AG04449 (cell line): Measurements from ENCODE around the gene AP5Z1.

Experiments used
- CTCF ChIA-PET: fragments of 350-600 bp; formaldehyde crosslinking; extraction: SDS; loops from one replicate; lab custom pipeline; 2021; ENCODE audit warnings: antibody characterized with exemption; lab: Yijun Ruan, JAX
- POLR2A ChIA-PET: fragments of 400-600, 350-600 bp; formaldehyde crosslinking; extraction: SDS; loops from one replicate; lab custom pipeline; 2020; ENCODE audit warnings: antibody characterized with exemption, inconsistent platforms; lab: Yijun Ruan, JAX
- DNase-seq: peaks from one replicate; pipeline ENCODE4 v3.0.0-alpha.2; 2010; ENCODE audit warnings: low read depth, low spot score
- H3K4me3 ChIP-seq: 2 replicates; pipeline ENCODE4 v1.5.1; 2011; ENCODE audit warnings: low read depth, mild to moderate bottlenecking, control low read depth, low read length
- CTCF ChIP-seq: IDR thresholded peaks from one replicate; pipeline ENCODE4 v1.5.1; 2011; ENCODE audit warnings: mild to moderate bottlenecking, moderate library complexity, low read length, control low read depth, inconsistent platforms; ENCODE audit not compliant: insufficient read depth; ENCODE audit errors: missing control alignments

Gene AP5Z1

GRCh38 chr7:4837803-4838625 is 62.6 kb downstream of the AP5Z1 start:
- DNase-seq: no peak
- no peak for TF ChIP-seq CTCF
- H3K4me3 ChIP-seq: no peak overlapping the region
- POLR2A ChIA-PET: no interaction called here
- CTCF ChIA-PET: interaction anchor here (1.3 kb wide), 1 partner anchor 10 kb away, joined by 3 read pairs; no protein-coding TSS in a partner anchor

DNA sequence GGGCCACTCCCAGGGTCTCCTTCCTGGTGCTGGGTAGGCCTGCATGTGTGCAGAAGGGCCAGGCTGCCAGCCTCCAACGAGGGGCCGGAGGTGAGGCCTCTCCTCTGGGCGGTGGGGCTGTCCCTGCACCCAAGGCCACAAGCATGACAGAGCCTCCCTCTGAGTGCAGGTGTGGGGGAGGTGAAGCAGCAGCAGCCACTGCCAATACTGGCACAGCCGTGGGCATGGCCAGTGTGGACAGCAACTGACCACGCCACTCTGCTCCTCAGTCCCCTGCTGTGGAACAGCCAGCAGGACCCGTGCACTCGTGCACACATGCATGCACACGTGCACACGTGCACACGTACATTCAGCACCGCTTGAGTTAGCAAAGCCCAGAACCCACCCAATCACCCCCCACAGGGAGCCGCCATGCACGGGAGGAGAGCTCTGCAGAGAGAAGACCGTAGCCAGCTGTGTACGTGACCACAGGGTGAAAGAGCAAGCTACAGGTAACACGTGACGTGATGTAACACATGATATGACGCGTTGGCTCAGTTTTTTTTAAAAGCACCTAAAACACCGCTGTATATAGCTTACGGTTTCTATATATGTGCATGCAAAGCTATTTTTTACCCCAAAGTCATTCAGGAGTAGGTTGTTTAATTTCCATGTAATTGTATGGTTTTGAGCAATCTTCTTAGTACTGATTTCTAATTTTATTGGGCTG is 63.4 kb downstream of the AP5Z1 start:
- POLR2A ChIA-PET: no interaction called here

GRCh38 chr7:4840079-4840501 is 64.7 kb downstream of the AP5Z1 start:
- no peak for DNase-seq
- POLR2A ChIA-PET: no interaction called here
- CTCF ChIA-PET: interaction anchor here (1.8 kb wide), 1 partner anchor 11 kb away, joined by 6 read pairs; no protein-coding TSS in a partner anchor
- no peak for TF ChIP-seq CTCF
- no peak overlapping the region for H3K4me3 ChIP-seq

More for the DNA sequence above, 63.4 kb downstream of the AP5Z1 start:
- TF ChIP-seq CTCF: no peak
- H3K4me3 ChIP-seq: no peak overlapping the region
- DNase-seq: no peak
- CTCF ChIA-PET: interaction anchor here (1.3 to 1.8 kb wide), 2 partner anchors 9 to 11 kb away, joined by 3 to 6 read pairs; no protein-coding TSS in a partner anchor
